Measurements from ENCODE around the gene PRICKLE3.
"Not testable (repeated sequence)": the region's sequence is repeated elsewhere in the genome, so short reads cannot be mapped to it uniquely, and the experiment has no call there.

The PRICKLE3 gene

GRCh38 chrX:49155900-49156837 lies 30.0 kb downstream of the PRICKLE3 start:
- peak; percentile 83 for DNase-seq (ENCODE audit: low spot score)

DNA sequence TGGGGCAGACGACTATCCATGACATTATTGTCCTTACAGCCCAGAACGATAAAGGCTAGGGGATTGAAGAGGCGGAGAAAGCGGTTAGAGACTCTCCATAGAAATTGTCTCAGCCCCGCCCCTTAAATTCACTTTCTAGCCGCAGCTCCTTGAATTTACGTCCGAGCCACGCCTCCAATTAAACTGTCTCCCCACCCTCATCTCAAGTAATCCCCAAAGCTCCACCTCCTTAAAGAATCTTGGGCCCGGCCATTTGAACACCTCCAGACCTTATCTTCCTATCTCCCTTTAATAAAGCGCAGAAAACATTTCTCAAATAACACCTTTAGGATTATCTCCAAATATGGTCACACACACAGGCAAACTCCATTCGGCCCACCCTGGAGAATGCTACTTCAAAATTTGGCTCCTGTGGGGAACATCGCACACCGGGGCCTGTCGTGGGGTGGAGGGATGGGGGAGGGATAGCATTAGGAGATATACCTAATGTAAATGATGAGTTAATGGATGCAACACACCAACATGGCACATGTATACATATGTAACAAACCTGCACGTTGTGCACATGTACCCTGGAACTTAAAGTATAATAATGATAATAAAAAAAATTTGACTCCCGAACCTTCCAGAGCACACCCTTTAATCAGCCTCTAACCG lies 30.8 kb downstream of the PRICKLE3 start:
- no peak for DNase-seq (ENCODE audit: low spot score)

- DNase-seq (ENCODE audit: low spot score), result no peak
Measured at GRCh38 chrX:49153467-49153866, 32.7 kb downstream of the PRICKLE3 start.

- DNase-seq (ENCODE audit: low spot score), result not testable (repeated sequence)
Measured at GRCh38 chrX:49149291-49149690, 36.9 kb downstream of the PRICKLE3 start.

DNA sequence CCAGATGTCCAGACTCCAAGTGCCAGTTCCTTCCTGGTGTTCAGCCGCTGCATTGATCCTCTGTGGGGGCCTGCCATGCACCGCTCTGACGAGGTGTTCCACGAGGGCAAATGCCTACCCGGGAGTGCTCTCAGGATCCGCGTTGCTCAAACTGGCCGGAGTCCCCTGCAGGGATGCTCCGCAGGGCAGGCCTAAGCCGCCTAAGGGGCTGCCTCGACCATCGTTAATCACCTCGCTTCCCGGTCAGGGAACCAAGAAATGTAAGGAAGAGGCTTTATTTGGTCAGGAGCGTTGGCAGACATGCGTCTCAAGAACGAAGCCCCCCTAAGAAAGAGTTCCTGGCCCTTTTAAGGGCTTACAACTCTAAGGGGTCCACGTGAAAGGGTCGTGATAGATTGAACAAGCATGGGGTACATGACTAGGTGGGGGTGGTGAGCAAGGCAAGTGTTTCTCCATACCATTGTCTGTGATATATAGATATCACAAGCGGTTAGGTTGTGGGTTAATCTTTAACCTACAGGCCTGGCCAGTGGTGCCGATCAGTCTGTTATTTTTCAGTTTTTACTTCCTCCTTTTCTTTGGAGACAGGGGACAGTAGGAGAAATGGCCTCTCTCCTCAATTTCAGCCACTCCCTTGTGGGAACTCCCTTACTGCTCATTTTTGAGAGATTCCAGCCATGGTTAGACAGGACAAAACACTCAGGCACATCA lies 37.6 kb downstream of the PRICKLE3 start:
- DNase-seq (ENCODE audit: low spot score), result not testable (repeated sequence)

DNA sequence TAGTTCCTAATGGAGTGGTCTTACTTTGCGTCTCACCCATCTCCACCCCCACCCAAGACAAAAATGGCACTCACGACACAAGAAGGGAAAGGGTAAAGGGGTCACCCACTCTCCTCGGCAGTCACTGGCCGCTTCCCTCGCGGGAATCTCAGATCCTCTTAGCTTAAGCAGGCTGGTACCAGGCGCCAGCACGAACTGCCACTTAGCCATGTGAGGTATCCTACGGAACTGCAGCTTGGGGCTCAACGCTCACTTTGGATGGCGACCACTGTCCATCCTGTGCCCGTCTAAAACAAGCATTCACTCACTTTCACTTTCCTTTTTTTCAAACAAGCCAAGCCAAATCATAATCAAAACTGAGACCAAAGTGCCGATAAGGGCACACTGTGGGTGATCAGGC lies 38.2 kb downstream of the PRICKLE3 start:
- no peak for DNase-seq (ENCODE audit: low spot score)

DNA sequence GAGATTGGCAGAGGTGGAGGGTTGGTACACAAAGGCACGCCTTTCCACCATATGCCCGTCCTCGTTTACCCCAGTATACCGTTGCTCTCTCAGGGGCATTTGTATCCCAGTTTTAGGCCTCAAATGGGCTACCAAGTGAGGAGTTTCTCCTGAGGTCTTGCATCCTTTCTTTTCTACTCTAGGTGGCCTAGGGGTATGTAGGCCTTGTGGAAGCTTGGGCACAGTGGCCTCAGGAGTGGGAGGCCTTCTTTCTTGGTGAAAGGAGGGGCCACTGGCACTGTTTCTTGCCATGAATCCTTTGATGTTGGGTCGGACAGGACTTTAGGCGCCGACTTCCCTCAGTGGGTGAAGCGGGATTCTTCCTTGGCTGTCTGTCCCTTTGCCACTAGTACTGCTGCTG lies 38.9 kb downstream of the PRICKLE3 start:
- DNase-seq (ENCODE audit: low spot score), result no peak

GRCh38 chrX:49143154-49143553 lies 43.0 kb downstream of the PRICKLE3 start:
- not testable (repeated sequence) for DNase-seq (ENCODE audit: low spot score)

DNA sequence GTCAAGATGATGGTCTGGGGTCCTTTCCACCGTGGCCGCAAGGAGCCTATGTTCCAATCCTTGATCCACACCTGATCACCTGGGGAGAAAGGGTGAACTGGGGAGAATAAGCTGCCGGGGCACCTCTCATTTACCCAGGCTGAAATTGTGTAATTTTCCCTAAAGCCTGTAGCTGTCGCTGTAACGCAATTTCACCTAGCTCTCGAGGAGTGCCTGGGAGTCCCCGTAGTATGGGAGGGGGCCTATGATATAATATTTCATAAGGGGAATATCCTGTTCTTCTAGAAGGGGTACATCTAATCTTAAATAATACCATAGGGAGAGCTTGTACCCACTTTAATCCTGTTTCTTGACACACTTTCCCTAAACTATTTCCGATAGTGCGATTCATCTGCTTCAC lies 43.9 kb downstream of the PRICKLE3 start:
- not testable (repeated sequence) for DNase-seq (ENCODE audit: low spot score)

GRCh38 chrX:49139713-49140112 lies 46.5 kb downstream of the PRICKLE3 start:
- no peak for DNase-seq (ENCODE audit: low spot score)

DNA sequence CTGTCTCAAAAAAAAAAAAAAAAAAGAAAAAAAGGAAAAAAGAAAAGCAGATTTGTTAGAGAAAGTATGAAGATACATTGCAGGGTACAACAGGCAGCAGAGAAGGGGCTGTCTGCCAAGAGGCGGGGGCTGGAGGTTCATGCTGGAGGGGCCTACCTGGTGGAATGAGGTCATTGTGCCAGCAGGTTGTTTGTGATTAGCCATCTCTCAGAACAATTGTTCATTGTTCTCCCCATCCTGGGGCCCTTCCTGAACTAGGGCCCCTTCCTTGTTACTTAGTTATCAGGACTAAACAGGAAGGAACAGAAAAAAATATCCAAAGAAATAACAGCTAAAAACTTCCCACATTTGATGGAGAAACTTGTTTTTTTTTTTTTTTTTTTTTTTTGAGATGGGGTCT lies 48.7 kb downstream of the PRICKLE3 start:
- no peak for DNase-seq (ENCODE audit: low spot score)

DNA sequence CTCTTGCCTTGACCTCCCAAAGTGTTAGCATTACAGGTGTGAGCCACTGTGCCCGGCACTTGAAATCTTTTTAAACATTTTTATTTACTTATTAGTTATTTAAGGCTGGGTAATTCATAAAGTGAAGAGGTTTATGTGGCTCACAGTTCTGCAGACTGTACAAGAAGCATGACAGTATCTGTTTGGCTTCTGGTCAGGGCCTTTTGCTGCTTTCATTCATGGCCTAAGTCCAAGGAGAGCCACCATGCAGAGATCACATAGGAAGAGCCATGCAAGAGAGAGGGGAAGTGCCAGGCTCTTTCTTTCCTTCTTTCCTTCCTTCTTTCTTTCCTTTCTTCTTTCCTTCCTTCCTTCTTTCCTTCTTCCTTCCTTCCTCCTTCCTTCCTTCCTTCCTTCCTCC lies 52.4 kb downstream of the PRICKLE3 start:
- DNase-seq (ENCODE audit: low spot score), result no peak

GRCh38 chrX:49132275-49132674 lies 53.9 kb downstream of the PRICKLE3 start:
- not testable (repeated sequence) for DNase-seq (ENCODE audit: low spot score)

DNA sequence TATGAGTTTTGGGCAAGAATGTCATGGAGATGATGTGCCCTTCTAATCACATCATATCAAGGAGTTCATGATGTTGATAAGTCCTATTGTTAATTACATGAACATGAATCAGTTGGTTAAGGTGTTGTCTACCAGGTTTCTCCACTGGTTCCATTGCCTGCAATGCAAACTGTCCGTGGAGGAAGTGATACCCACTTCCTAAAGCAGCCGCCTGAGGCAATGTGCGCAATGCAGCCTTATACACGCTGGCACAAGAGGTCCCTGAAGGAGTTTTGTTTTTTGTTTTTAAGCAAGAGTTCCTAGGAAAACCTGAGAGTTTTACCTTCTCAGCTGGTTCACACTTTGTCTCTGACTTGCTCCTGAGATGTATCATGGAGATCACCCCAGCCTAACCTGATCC lies 56.7 kb downstream of the PRICKLE3 start:
- no peak for DNase-seq (ENCODE audit: low spot score)

DNA sequence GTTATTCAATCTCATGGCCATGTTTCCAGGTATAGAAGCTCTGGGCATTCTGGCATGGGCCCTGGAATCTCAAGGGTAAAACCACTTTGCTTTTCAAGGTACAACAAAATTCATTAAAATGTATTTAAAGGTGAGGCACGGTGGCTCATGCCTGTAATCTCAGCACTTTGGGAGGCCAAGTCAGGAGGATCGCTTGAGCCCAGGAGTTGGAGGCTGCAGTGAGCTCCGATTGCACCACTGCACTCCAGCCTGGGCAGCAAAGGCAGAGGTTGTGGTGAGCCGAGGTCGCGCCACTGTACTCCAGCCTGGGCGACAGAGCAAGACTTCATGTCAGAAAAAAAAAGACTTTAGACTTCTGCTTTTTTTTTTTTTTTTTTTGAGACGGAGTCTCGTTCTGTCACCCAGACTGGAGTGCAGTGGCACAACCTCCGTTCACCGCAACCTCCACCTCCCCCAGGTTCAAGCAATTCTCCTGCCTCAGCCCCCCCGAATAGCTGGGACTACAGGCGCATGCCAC lies 58.4 kb downstream of the PRICKLE3 start:
- DNase-seq (ENCODE audit: low spot score), result not testable (repeated sequence)
